B cell (primary cell): ENCODE data around the gene SPTAN1. TPM values are rescaled to one million over a fixed set of nuclear protein-coding genes. Genes with fewer than 3 reads are reported as not detected.

ENCODE experiments used
- ATAC-seq: fragments of 200-7000 bp; cut with Tn5 transposase; one replicate; pipeline ENCODE4 v1.10.0; 2021; ENCODE audit warnings: low read depth, mild to moderate bottlenecking, moderate number of reproducible peaks, moderate library complexity
- CTCF ChIA-PET: fragments of 350-600 bp; sonication (Branson Sonifier 250); formaldehyde crosslinking; loops from one replicate; lab custom pipeline; 2021; ENCODE audit warnings: antibody characterized with exemption, inconsistent platforms; lab: Charles Lee
- POLR2A ChIA-PET: fragments of 350-600 bp; sonication (Branson Sonifier 250); formaldehyde crosslinking; loops from one replicate; lab custom pipeline; 2021; ENCODE audit warnings: antibody characterized with exemption; lab: Charles Lee
- DNase-seq: peaks from one replicate; pipeline ENCODE4 v3.0.0; 2013
- H2AFZ ChIP-seq: 2 replicates; pipeline ENCODE4 v1.6.1; 2012; ENCODE audit warnings: mild to moderate bottlenecking, low read depth, low read length; ENCODE audit not compliant: insufficient read depth, poor library complexity, severe bottlenecking
- H3K27ac ChIP-seq, 2 donors: 1 replicate in 1 of 2; 2 replicates in 1 of 2; pipeline ENCODE4 v1.5.1; 2012 to 2013; ENCODE audit warnings: low read length in 2 of 2, mild to moderate bottlenecking in 2 of 2, moderate library complexity in 1 of 2
- H3K27me3 ChIP-seq, 4 experiments: fragments of 200-600 bp in 1 of 4; sonication (generic) in 1 of 4; replicated peaks in 1 of 4; 1 replicate in 2 of 4; 2 replicates in 2 of 4; pipeline versions ENCODE4 v1.6.1 to v1.7.0; 2013 to 2016; ENCODE audit warnings: low read length in 3 of 4, mild to moderate bottlenecking in 2 of 4, mixed read lengths in 1 of 4, moderate library complexity in 1 of 4; ENCODE audit not compliant: insufficient read depth in 4 of 4, control insufficient read depth in 3 of 4; ENCODE audit errors: control extremely low read depth in 1 of 4
- H3K36me3 ChIP-seq, 2 experiments: replicated peaks in 1 of 2; 1 replicate in 1 of 2; 2 replicates in 1 of 2; pipeline versions ENCODE4 v1.6.1 to v1.7.1; 2013; ENCODE audit warnings: low read length in 1 of 2; ENCODE audit not compliant: insufficient read depth in 2 of 2, control insufficient read depth in 1 of 2; ENCODE audit errors: control extremely low read depth in 1 of 2, extremely low read depth in 1 of 2
- H3K4me1 ChIP-seq, 2 donors: fragments of 200-600 bp in 1 of 2; sonication (generic) in 1 of 2; 1 replicate in 1 of 2; 2 replicates in 1 of 2; pipeline versions ENCODE4 v1.5.1 to v1.6.1; 2013 to 2017; ENCODE audit warnings: low read length in 2 of 2; ENCODE audit not compliant: control insufficient read depth in 2 of 2, insufficient read depth in 2 of 2
- H3K4me2 ChIP-seq: replicated peaks from 2 replicates; pipeline ENCODE3; 2012; ENCODE audit warnings: mild to moderate bottlenecking, low read depth, low read length; ENCODE audit not compliant: poor library complexity, severe bottlenecking
- H3K4me3 ChIP-seq, 5 experiments: fragments of 200-600 bp in 1 of 5; sonication (generic) in 1 of 5; 1 replicate in 3 of 5; 2 replicates in 2 of 5; pipeline versions ENCODE4 v1.5.1 to v1.7.0; 2011 to 2016; ENCODE audit warnings: low read length in 4 of 5, mild to moderate bottlenecking in 4 of 5, low read depth in 2 of 5, control low read depth in 1 of 5, moderate library complexity in 1 of 5; ENCODE audit not compliant: insufficient read depth in 1 of 5; ENCODE audit errors: control extremely low read depth in 1 of 5, extremely low read depth in 1 of 5
- H3K79me2 ChIP-seq: fragments of 200-600 bp; sonication (generic); one replicate; pipeline ENCODE4 v1.6.0; 2016; ENCODE audit warnings: low read length; ENCODE audit not compliant: control insufficient read depth, insufficient read depth
- H3K9ac ChIP-seq: fragments of 200-600 bp; sonication (generic); 2 replicates; pipeline ENCODE4 v1.6.1; 2017; ENCODE audit warnings: mild to moderate bottlenecking, low read length, moderate library complexity
- H3K9me3 ChIP-seq, 3 donors: one replicate each; pipeline versions ENCODE4 v1.6.1 to v1.7.1; 2013; ENCODE audit warnings: low read length in 2 of 3; ENCODE audit not compliant: control insufficient read depth in 2 of 3, insufficient read depth in 1 of 3; ENCODE audit errors: control extremely low read depth in 1 of 3
- H4K20me1 ChIP-seq: 2 replicates; pipeline ENCODE4 v1.6.0; 2012; ENCODE audit warnings: mild to moderate bottlenecking, low read length; ENCODE audit not compliant: insufficient read depth, control insufficient read depth, poor library complexity, severe bottlenecking
- H3K27ac Mint-ChIP-seq: one replicate; pipeline ENCODE4 v1.8.0; 2021; ENCODE audit warnings: mixed read lengths
- H3K27me3 Mint-ChIP-seq: one replicate; pipeline ENCODE4 v1.8.0; 2021; ENCODE audit warnings: mixed read lengths
- H3K4me1 Mint-ChIP-seq: one replicate; pipeline ENCODE4 v1.8.0; 2021; ENCODE audit warnings: mixed read lengths
- H3K4me3 Mint-ChIP-seq: one replicate; pipeline ENCODE4 v1.8.0; 2021; ENCODE audit warnings: mixed read lengths
- H3K9me3 Mint-ChIP-seq: one replicate; pipeline ENCODE4 v1.8.0; 2022; ENCODE audit warnings: mixed read lengths; ENCODE audit not compliant: insufficient read depth
- CTCF ChIP-seq: fragments of 200-600 bp; IDR thresholded peaks from one replicate; pipeline ENCODE4 v1.8.0; 2022; ENCODE audit warnings: antibody characterized with exemption, mild to moderate bottlenecking
- EZH2 ChIP-seq: IDR thresholded peaks from 2 replicates; pipeline ENCODE4 v1.6.1; 2012; ENCODE audit warnings: borderline replicate concordance, low read depth, mild to moderate bottlenecking, moderate library complexity, low read length; ENCODE audit not compliant: insufficient read depth, poor library complexity, severe bottlenecking
- WGBS: methylation state at CpG from one replicate; pipeline ENCODE4 v1.1.5; 2013; ENCODE audit warnings: missing lambda C conversion rate; ENCODE audit not compliant: insufficient coverage; 5-methylcytosine and 5-hydroxymethylcytosine counted together
- intact Hi-C: fragments of 100-400 bp; cut with micrococcal nuclease; formaldehyde crosslinking; loops from one replicate; pipeline ENCODE4 v1.10.0; 2022
- polyA plus RNA-seq: library from polyadenylated mRNA; depleted of rRNA; stranded (reverse); fragments of >200 nt; gene quantifications from 2 replicates; pipeline ENCODE4 v1.2.3, GENCODE V29; 2012
- total RNA-seq, 2 donors: library from RNA; stranded (reverse); fragments of 120-200 nt in 1 of 2; gene quantifications; 1 replicate in 1 of 2; 2 replicates in 1 of 2; pipeline versions ENCODE4 v1.2.3 to v1.2.4, GENCODE V29; 2013 to 2022

Gene SPTAN1
- total and polyA plus RNA-seq, 2 donors (not counting 1 experiment from before 2014, with no cell fraction given) = 129 to 351 TPM

GRCh38 chr9:128512820-128513219 lies 39.6 kb upstream of the SPTAN1 start:
- H3K9me3 Mint-ChIP-seq = no peaks in the 10 kb centered on the region
- DNase-seq = no peak
- ChIA-PET CTCF (no interaction called here), POLR2A (no interaction called here)
- peaks cover 12% of the 10 kb centered on the region for H3K4me1 Mint-ChIP-seq
- TF ChIP-seq EZH2 = no peak
- TF ChIP-seq CTCF = no peak
- H3K27ac Mint-ChIP-seq = no peak overlapping the region
- no peak overlapping the region for H2AFZ ChIP-seq
- H3K4me1 ChIP-seq = peaks cover 0 to 8% of the 10 kb centered on the region in 2 donors
- intact Hi-C loops = no loop called here
- 99% methylated on average over 8 of the region's 9 CpGs for WGBS
- peaks cover 66% of the 10 kb centered on the region for H3K79me2 ChIP-seq
- no peak overlapping the region for H3K4me2 ChIP-seq
- no peak overlapping the region for H3K4me3 Mint-ChIP-seq
- no peaks in the 10 kb centered on the region for H3K9me3 ChIP-seq
- H3K9ac ChIP-seq = no peak overlapping the region
- H4K20me1 ChIP-seq = peaks cover 16% of the 10 kb centered on the region
- peaks cover 13 to 58% of the 10 kb centered on the region in 2 experiments for H3K36me3 ChIP-seq
- no peaks in the 10 kb centered on the region for H3K27me3 Mint-ChIP-seq
- no peak overlapping the region for H3K4me3 ChIP-seq
- no peak for ATAC-seq
- H3K27ac ChIP-seq = no peak overlapping the region
- no peaks in the 10 kb centered on the region for H3K27me3 ChIP-seq

GRCh38 chr9:128521956-128522355 lies 30.4 kb upstream of the SPTAN1 start:
- 95% methylated on average over 4 of the region's 6 CpGs for WGBS
- intact Hi-C loops = no loop called here
- peaks cover 0 to 3% (median 0%) of the 10 kb centered on the region in 3 donors for H3K9me3 ChIP-seq
- H3K79me2 ChIP-seq = peaks cover 7% of the 10 kb centered on the region
- Mint-ChIP-seq H3K9me3 (no peaks in the 10 kb centered on the region), H3K27ac (no peak overlapping the region), H3K27me3 (no peaks in the 10 kb centered on the region), H3K4me1 (no peaks in the 10 kb centered on the region), H3K4me3 (no peak overlapping the region)
- H3K4me3 ChIP-seq = no peak overlapping the region
- no peak overlapping the region for H3K4me2 ChIP-seq
- DNase-seq = no peak
- H2AFZ ChIP-seq = no peak overlapping the region
- H3K27ac ChIP-seq = no peak overlapping the region
- ChIA-PET CTCF (no interaction called here), POLR2A (no interaction called here)
- ATAC-seq = no peak
- no peaks in the 10 kb centered on the region for H3K4me1 ChIP-seq
- H4K20me1 ChIP-seq = peaks cover 14% of the 10 kb centered on the region
- no peak overlapping the region for H3K9ac ChIP-seq
- peaks cover 11 to 69% of the 10 kb centered on the region in 2 experiments for H3K36me3 ChIP-seq
- TF ChIP-seq CTCF = no peak
- no peaks in the 10 kb centered on the region for H3K27me3 ChIP-seq
